NCI-H526 (cell line): ENCODE measurements around the gene SLC9A3.
"Not testable (repeated sequence)": the region's sequence is repeated elsewhere in the genome, so short reads cannot be mapped to it uniquely, and the experiment has no call there.

ENCODE experiments used
- DNase-seq, 2 experiments: peaks; one replicate each; lab custom pipeline; 2025; lab: John Stamatoyannopoulos, UW

The SLC9A3 gene

GRCh38 chr5:474840-475661 lies 49.2 kb downstream of the SLC9A3 start:
- peak in 1 of 2 experiments; percentile 27 for DNase-seq

DNA sequence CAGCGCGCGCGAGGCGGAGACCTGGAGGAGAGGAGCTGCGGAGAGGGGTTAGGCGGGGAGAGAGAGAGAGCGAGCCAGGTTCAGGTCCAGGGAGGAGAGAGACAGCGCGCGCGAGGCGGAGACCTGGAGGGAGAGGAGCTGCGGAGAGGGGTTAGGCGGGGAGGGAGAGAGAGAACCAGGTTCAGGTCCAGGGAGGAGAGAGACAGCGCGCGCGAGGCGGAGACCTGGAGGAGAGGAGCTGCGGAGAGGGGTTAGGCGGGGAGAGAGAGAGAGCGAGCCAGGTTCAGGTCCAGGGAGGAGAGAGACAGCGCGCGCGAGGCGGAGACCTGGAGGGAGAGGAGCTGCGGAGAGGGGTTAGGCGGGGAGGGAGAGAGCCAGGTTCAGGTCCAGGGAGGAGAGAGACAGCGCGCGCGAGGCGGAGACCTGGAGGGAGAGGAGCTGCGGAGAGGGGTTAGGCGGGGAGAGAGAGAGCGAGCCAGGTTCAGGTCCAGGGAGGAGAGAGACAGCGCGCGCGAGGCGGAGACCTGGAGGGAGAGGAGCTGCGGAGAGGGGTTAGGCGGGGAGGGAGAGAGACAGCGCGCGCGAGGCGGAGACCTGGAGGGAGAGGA lies 49.9 kb downstream of the SLC9A3 start:
- DNase-seq = not testable (repeated sequence)

- peak; percentile 37 to 72 for DNase-seq
Measured at GRCh38 chr5:473551-474192, 50.6 kb downstream of the SLC9A3 start.

- DNase-seq = peak; percentile 25 to 96
Measured at GRCh38 chr5:472656-473550, 51.3 kb downstream of the SLC9A3 start.

DNA sequence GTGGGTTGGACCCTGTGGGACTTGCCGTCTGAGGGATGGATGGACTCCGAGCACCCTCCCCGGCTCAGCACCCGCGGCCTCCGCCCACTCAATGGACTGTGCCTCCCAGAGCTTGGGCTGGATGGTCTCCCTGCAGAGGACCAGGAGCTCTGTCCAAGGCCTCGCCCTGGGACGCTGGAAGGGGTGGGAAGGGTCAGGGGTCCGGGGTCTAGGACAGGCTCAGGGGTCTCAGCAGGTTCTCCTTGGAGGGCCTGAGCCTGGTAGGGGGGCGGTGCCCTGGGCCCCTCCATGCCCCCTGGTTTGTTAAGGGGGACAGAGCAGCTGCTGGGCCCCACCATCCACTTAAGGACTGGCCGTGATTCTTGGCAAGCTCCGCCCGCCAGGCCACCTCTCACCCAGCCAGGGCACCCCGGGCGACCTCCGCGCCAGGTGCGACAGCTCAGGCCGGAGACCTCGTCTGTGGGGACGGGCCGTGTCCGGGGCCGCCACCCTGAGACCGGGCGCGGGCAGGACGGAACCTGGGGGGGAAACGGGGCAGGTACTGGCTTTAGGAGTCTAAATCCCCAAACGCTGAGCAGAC lies 52.1 kb downstream of the SLC9A3 start:
- DNase-seq = peak in 1 of 2 experiments; percentile 56

DNA sequence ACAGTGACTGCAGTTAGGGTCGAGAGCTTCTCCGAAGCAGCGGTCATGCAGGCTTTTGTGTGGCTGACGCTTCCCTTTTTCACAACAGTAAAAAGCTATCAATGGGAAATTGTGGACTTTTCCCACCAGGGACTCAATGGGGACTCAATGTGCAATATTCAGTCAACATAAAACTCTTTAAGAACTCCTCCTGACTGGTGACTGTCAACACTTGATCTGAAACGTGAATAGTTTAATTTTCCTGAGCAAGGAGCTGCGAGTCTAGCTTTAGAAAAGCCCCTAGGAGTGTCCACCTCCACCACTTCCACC lies 52.5 kb downstream of the SLC9A3 start:
- no peak for DNase-seq

DNA sequence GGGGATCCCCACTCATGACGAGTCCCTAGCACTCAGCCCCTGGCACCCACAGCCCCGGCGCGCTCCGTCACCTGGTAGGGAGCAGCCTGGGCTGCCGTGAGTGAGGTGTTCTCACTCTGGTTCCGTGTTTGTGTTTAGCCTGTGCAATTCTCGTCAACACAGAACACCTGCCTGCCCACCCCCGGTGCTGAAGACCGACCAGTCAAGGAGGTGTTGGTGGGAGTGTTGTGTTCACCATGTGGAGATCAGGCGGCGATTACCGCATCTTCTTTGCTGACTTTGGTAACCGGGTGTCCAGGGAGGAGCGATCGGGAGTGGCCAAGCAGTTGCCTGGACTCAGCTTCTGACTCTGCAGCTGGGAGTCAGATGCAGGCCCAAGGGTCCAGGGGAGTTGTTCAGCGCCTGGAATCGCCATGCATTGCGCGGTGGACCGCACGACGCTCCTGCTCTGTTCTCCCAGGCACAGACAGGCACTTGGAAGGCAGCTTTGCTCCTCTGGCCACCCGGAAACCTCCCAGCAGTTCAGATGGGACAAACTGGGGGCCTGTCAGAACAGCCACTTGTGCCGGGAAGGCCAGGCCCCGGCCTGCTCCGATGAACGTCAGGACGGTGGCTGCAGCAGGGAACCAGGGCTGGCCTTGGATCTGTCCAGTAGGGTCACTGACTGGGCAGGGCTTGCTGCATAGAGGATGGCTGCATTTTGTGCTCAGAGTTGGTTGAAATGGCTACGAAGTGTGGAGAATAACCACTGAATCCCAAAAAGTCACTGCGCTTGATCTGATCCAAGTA lies 53.1 kb downstream of the SLC9A3 start:
- DNase-seq = no peak

DNA sequence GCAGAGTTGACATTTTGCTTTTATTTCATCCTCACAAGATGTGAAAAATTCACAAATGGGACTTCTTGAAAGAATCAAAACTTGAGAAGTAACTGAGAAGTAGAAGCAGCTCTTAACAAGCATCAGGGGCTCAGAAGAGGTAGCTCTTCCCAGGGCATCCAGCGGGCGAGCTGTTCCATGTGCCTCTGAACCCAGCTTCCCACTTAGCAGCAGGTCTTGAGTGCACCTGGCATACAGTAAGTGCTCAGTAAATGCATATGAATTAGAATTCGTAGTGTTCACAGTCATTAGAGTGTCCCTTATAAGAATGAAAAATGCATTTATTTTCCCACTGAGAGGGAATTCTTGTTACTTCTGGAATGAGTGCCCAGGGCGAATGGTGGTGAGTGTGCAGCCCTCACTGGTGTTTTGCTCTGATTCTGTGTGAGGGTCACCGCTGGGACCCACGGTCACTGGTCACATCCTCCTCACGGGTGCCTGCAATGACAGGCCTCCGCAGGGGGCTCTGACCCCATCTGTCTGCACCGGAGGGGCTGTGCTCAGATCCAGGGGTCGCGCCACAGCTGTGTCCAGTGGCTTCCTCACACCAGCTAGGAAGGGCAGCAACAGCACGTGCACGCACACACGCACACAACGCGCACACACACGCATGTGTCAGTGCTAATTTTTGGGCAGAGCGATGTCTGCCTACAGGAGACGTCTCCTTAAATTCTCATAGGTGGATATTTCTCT lies 54.3 kb downstream of the SLC9A3 start:
- no peak for DNase-seq

DNA sequence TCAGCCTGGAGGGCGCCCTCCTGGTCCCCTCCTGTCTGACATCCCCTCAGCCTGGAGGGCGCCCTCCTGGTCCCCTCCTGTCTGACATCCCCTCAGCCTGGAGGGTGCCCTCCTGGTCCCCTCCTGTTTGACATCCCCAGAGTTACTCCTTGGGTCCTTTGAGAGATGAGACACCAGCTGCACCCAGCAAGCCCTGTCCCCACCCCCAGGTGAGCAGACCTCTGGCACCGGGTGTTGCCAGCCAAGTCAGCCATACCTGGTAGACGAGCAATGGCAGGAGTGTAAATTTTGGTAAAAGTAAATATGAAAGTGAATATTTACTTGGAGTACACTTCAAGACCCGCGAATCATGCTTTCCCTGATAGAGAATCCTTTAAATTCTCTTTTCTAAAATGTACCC lies 55.8 kb downstream of the SLC9A3 start:
- DNase-seq = no peak

GRCh38 chr5:466661-467310 lies 57.5 kb downstream of the SLC9A3 start:
- no peak for DNase-seq

DNA sequence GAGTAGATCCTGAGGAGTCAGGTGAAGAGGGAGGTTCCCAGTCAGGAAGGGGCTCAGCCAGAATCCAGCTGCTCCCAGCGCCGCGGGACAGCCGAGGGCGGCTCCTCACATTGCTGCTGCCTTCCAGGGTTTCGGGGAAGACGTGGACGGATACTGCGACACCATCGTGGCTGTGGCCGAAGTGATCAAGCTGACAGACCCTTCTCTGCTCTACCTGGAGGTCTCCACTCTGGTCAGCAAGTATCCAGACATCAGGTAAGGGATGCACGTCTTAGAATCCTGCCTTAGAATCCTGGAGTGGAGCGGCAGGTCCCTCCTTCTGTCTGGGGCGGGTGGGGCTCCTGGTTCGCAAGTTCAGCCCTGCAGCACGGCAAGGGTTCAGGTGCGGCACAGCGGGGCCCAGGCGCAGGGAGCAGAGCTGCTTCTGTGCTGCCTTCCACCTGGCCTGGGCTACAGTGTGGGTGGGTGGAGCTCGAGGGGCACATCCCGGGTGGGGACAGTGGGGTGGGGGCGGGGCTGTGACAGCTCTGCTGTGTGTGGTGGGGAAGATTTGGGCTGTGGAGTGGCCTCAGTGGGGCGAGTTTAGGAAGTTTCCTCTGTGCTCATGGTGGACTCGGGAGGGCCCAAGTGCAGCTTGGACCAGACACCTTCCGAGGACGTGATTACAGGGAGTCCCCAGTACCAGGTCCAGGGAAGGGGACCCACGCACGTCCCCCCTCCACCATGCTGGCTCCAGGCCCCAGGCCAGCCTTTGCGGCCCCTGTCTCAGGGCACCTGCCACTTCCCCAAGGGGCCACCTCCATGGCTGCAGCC lies 58.5 kb downstream of the SLC9A3 start:
- no peak for DNase-seq

DNA sequence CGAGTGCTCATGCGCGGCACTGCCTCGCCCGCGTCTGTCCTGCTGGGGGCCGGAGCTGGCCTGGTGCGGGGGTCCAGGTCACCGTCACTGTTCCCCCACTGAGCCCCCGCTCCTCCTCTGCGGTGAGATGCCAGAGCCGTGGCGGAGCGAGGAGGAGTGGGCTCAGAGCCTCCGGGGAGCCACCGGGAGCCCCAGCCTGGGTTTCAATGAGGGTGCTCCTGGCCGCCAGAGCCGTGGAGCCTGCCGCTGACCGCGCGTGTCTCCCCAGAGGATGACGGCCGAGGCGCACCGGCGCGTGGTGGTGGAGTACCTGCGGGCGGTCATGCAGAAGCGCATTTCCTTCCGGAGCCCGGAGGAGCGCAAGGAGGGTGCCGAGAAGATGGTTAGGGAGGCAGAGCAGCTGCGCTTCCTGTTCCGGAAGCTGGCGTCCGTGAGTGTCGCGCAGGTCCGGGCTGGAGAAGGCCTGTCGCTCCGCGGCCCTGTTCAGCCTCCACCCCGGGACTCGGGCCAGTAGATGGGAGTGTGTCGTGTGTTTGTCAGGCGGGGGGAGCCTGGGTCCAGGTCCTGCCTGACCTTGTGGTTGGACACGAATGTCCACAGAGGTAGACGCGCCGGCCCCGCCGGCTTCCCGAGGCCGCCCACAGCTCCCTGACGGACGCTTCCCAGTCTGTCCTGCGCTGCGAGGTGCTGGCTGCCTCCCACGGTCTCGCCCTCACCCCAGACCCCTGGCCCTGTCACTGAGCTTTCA lies 59.2 kb downstream of the SLC9A3 start:
- DNase-seq = no peak

GRCh38 chr5:464446-464842 lies 59.8 kb downstream of the SLC9A3 start:
- DNase-seq = no peak

GRCh38 chr5:463952-464351 lies 60.3 kb downstream of the SLC9A3 start:
- DNase-seq = no peak

DNA sequence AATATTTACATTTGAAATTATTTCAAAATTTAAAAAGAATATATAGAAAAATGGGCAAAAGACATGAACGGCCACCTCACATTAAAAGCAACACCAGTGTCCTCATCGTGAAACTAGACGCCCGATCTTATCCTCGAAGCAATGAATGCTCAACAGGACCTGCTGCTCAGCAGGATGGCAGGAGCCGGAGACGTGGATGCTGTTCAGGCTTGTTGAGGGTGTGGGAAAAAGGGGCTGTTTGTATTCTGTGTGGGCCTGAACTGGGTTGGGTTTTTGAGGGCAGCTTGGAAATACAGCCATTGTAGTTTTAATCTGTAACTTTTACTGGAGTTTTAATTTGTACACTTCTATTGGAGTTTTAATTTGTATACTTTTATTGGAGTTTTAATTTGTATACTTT lies 60.9 kb downstream of the SLC9A3 start:
- no peak for DNase-seq

DNA sequence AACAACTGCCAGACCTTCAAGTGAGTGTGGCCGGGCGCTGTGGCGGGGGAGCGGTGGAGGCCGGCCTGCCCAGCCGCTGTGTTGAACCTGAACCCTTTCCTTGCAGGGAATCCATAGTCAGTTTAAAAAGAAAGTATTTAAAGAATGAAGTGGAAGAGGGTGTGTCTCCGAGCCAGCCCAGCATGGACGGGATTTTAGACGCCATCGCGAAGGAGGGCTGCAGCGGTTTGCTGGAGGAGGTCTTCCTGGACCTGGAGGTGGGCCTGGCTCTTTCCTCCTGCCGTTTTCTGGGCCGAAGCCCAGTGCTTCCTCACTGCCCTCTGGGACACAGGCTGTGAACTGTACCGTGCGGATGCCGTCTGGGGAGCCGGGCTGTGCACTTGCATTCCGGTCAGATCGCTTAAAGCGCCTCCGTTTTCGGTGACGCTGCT lies 62.2 kb downstream of the SLC9A3 start:
- no peak for DNase-seq

GRCh38 chr5:460273-460625 lies 64.0 kb downstream of the SLC9A3 start:
- no peak for DNase-seq

DNA sequence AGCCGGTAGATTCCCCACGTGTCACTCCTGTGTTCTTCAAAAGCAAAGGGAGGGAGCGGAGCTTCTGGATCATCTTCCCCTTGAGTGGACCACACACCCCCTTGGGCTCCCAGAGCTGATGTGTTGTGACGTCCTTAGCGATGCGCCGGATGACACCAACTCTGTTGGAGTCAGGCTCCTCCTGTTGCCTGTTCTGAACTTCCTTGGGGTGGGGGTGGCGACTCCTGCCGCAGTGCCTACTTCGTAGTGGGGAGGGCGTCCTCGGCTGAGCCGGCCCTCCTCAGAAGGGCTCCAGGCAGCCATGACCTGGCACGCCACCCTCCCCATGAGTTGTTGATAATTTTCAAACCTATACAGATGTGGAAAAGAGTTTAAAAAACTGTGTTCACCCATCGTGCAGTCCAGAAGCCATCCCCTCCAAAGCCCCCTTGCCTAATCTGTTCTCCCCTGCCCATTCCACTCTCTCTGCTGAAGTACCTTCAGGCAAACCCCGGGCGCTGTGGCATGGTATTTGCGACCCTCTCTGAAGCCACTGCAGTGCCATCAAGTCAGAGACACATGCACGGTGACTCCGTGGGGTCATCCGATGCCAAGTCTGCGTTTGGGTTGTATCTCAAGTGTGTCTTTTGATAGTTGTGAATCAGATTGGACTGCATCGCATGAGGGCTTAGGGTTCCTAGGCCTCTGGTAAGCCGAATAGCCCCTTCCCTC lies 64.5 kb downstream of the SLC9A3 start:
- no peak for DNase-seq
